ENCODE results near the gene PACRG.

Gene PACRG

DNA sequence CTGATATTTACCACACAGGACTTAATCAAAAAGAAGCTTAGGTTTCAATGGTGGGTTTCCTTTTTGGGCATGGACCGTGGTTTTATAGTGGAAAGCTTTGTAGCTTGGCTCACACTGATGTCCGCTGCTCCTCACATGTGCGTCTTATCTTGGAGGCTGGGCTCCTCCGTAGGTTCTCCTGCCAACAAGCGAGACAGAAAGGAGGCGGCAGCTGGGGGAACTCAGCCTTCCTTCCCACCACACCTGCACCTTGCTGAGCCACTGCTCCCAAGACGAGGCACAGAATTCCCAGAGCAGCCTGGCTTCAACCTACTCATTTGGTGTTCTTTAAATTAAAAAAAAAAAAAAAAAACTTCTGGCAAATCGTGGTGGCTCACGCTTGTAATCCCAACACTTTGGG, 451.3 kb downstream of the PACRG start:
- no peak for DNase-seq (ENCODE audit: low spot score)

DNA sequence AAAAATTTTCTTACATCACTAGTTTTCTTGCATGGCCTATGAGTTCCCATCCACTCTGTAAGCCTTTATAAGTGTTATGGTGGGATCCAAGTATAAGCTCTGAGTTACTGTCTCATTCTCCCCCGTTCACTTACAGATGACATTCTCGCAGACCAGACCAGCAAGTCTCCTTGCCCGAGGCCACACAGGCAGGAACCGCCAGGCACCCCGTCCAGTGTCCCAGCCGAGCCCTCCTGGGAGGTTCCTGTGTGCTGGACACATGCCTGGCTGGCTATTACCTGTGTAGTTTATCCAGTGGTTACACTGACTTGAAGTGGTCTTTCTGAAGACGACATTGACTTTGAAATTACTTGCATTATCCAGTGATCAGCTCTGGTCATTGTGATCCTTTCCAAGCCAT, 451.9 kb downstream of the PACRG start:
- DNase-seq (ENCODE audit: low spot score): no peak

- DNase-seq (ENCODE audit: low spot score): peak; percentile 98
These were observed 453.2 kb downstream of the PACRG start for GRCh38 chr6:163180874-163181541.

DNA sequence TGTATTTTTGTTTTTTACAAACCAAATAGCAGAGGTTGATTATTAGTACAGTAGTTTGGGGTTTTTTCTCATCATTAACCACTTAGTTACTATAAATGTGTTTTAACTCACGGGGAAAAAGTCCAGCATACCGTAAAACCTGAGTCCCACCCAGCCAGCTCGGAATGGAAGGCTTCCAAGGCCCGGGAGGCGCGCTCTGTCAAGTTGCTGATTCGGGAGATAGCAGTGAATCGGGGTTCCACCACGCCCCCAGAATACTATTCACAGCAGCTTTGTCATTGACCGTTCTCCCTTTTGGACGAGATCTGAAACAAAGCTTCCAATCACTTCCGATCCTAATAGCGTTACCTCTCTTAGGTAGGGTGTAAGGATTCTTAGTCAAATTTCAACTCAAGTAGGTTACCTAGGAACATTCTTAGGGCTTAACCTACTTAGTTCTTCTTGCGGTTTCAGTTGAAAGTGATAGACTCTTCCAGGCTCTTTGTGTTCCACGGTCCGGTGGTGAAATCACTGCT, 453.9 kb downstream of the PACRG start:
- no peak for DNase-seq (ENCODE audit: low spot score)

DNA sequence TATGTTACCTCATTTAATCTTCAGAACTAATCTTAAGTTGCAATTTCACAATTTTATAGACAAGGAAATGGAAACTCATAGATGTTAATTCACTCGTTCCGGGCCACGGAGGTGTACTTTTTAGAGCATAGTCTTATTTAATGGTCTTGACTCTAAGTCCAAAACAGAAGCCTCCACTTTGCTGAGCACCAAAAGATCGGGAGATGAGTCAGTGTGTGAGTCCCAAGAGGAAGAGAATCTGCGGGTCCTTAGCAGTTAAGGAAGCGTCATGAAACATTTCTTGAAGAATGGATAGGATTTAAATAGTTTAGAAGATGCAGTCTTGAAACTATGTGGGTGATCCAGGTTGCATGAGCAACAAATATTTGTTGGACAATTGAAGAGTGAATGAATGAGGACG, 454.9 kb downstream of the PACRG start:
- DNase-seq (ENCODE audit: low spot score): no peak

GRCh38 chr6:163183806-163184205, 456.0 kb downstream of the PACRG start:
- no peak for DNase-seq (ENCODE audit: low spot score)

DNA sequence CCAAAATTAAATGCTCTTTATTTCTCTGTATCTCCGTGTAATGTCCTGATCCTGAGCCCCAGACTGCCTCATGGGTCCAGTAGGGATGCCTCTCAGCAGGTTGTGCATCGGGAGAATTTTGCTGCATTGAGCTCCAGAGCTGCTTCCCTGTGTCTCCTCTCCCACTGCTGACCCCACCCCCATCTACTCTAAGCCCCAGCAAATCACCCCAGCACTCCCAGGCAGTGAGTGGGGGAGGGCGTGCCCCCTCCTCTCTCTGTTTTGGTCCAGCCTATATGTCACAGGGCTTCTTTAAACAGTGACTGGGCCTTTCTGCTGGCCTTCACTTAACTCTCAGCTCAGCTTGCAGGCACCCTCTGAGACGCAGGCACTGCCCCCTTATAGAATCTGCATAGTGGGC, 458.0 kb downstream of the PACRG start:
- no peak for DNase-seq (ENCODE audit: low spot score)

DNA sequence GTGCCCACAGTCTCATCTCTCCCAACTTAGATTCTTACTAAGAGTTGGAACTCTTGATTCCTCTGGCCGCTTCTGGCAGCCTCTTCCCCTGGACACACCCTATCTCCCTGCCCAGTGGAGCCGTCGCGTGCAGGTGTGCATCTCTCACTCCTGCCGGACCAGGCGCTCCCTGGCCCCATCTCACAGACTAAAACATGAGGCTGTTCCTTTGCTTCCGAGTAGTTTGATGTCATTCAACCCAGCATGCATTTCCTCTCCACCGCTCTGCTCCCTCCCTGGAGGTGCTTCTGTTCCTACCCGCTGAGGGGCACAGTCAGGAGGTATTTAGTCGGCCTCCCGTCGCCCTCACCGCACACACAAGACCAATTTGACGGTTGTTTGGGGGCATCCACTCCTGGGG, 458.8 kb downstream of the PACRG start:
- DNase-seq (ENCODE audit: low spot score): no peak

GRCh38 chr6:163187201-163187600, 459.4 kb downstream of the PACRG start:
- no peak for DNase-seq (ENCODE audit: low spot score)

GRCh38 chr6:163187606-163188005, 459.8 kb downstream of the PACRG start:
- no peak for DNase-seq (ENCODE audit: low spot score)

DNA sequence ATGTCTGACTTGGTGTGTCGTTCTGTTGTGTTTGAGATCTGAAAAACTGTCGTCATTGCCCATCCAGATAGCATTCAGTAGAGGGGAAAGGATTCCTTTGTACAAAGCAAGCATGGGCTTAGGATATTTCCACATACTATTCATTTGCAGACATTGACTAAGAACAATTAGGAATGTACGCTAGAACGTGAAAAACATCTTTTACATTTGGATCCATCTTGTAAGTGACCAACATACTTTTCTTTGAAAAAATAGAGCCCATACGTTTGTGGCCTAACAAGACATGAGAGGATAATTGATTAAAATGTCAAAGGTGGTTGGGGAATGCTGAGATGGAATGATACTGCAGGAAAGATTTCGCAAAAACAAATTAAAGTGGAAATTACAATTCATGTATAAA, 461.0 kb downstream of the PACRG start:
- DNase-seq (ENCODE audit: low spot score): no peak

- peak; percentile 92 for DNase-seq (ENCODE audit: low spot score)
These were observed 461.8 kb downstream of the PACRG start for GRCh38 chr6:163189609-163190008.

DNA sequence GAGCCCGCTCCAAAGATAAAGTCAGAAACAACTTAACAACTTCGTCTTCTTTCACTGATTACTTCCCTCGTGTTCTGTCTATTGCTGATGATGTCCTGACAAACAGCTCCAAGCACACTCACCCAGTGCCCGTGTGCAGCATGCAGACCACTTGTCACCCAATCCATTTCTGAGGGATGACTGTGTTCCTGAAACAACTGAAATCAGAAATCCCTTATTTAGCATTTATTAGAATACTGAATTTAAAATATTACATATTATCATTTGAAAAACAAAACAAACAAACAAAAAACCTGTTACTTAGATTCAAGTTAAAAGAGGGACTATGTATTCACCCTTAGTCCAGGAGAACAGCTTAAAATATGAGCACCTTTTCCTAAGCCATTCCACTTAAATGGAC, 463.0 kb downstream of the PACRG start:
- no peak for DNase-seq (ENCODE audit: low spot score)

DNA sequence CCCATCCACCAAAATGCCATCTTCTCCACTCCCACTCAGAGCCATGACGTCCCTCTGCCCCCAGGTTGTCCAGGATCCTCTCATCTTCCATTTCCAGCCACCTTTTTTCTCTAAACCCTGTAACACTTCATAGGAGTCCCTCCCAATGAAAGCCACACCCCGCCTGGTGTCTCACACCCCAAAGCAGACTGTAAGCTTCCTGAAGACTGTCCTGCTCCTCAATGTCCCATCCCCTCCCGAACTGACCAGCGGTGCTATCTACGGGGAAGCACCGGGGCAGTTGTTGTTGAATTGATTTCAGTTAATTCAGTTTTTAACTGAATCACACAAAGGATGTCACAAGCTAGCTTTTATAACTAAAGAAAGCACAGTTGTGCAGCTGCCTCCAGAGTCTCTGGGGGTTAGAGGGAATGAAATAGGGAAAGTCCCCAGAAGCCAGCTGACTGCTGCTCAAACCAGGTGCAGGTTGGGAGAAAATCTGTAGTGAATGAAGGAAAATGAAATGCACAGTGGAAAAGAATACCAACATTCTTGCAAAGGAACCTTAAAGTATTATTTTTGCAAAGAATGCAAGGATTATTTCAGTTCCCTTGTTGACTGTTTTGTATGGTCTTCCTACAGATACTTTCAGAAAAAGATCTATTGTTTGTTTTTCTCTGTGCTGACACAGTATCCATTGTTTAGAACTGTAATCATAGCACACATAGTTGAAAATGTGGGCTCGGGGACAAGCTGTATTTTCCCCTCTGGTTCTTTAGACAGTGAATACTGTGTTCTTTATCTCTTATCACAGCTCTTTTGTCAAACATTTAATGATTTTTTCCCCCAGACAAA, 464.1 kb downstream of the PACRG start:
- DNase-seq (ENCODE audit: low spot score): peak; percentile 92

GRCh38 chr6:163192591-163192990, 464.8 kb downstream of the PACRG start:
- peak; percentile 65 for DNase-seq (ENCODE audit: low spot score)

DNA sequence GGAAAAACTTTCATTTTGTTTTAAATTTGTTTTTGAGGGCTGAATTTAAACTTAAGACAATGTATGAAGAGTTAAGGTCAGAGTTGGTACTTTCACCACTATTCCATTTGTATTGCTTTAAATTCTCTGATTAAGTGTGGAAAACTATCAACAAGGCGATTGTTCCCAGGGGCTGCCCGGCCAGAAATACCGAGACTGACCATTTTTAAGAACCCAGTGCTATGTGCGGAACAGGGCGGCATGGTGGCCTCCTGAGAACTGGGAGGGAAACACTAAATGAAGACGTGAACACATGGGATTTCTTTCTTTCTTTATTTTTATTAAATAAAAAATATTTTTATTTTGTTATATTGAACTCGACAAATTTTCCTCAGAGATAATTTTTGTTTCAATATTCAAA, 465.6 kb downstream of the PACRG start:
- peak; percentile 40 for DNase-seq (ENCODE audit: low spot score)

DNA sequence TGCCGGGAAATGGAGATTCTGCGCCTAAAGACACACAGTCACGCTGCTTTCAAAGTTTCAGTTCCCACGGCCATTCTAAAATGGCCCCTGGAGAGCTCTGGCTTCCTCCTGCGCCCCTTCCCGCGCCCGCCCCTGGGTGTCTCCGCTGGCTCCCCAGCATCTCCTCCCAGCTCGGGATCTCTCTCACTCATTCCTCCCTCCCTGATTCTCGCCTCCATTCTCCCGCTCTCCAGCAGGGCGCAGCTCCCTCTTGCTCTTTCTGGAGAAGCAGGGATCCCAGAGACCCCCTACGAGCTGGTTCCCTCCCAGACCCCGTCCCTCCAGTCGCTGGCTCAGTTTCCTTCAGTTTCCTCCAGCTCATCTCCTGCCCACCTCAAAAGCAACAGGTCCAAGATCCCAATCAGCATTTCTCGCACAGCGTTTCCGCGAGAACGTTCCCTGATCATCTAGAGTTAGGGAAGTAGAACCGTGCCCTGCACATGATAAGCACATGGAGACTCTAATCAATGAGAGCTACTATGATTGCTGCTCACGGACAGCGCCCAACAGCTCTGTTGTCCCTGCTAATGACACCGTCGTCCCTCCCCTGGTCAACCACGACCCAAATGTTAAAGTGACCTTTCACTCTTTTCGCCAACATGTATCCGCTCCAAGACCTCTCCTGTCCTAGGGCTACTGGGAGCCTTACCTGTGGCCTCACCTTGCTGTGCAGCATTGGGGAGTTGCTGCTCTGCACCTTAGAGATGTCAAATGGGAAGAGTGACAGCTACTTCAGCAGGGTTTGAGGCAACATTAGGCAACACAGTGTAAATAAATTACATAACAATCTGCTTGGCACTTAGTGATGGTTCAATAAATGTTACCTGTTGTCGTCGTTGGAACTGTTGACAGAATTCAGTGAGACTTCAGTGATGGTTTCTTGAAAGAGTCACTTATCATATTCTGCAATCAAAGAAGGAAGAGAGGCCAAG, 468.2 kb downstream of the PACRG start:
- DNase-seq (ENCODE audit: low spot score): no peak

- no peak for DNase-seq (ENCODE audit: low spot score)
These were observed 470.1 kb downstream of the PACRG start for GRCh38 chr6:163197839-163198238.

GRCh38 chr6:163198396-163198795, 470.6 kb downstream of the PACRG start:
- DNase-seq (ENCODE audit: low spot score): no peak

GRCh38 chr6:163199371-163199770, 471.6 kb downstream of the PACRG start:
- no peak for DNase-seq (ENCODE audit: low spot score)

- no peak for DNase-seq (ENCODE audit: low spot score)
These were observed 472.5 kb downstream of the PACRG start for GRCh38 chr6:163200289-163200688.

- no peak for DNase-seq (ENCODE audit: low spot score)
These were observed 472.9 kb downstream of the PACRG start for GRCh38 chr6:163200694-163201093.

Data from globus pallidus (tissue), 1 donor.